ENCODE measurements around the gene MMS22L.

GRCh38 chr6:97092673-97093305, 190.2 kb downstream of the MMS22L start:
- TF ChIP-seq CTCF (IDR thresholded peaks at IDR 0.05; ENCODE audit: insufficient read depth, low read depth, low read length) (no peak), EZH2 (IDR thresholded peaks at IDR 0.05; ENCODE audit: insufficient read depth, low read length) (no peak)
